HuH-7 (cell line): ENCODE data around the gene RGS6.
"Not testable (repeated sequence)": the region's sequence is repeated elsewhere in the genome, so short reads cannot be mapped to it uniquely, and the experiment has no call there.

ENCODE experiments used
- DNase-seq: peaks from one replicate; pipeline ENCODE4 v3.0.0; 2011; ENCODE audit warnings: low spot score

Gene RGS6

DNA sequence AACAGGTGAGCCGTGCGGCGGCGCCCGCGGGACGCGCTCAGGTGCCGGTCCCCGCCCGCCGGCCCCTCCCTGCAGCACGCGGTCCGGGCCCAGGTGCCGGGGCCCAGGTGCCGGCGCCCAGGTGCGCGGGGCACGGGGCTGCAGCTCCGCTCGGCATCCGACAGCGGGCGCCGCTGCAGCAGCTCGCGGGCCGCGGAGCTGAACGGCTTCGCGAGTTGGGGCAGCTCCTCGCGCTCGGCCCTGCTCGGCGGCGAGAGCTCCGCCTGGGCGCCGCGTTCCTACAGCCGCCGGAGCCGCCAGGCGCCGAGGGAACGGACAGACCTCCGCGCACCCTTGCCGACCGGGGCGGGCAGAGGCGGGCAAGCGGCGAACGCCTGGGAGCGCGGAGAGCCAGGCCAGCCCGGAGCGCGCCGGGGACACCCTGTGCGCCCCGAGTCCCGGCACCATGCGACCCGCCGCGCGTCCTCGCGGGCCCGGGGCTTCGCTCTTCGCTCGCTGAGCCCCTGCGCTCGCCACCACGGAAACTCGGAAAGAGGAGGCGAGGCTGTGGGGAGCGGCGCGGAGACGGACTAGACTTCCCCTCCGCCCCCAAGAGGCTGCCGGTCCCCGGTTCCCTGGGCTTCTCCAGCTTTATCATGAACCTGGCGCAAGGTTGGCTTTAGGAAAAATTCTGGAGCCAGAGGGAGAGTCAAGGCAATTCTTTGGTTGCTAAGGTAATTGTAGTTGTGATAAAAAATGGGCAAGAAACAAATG is at the start of gene RGS6:
RGS6 (plus strand) TSS at position 201 of the 753 bp plus-strand sequence.
- DNase-seq: no peak

GRCh38 chr14:71883094-71883493 is 49.1 kb upstream of the RGS6 start:
- no peak for DNase-seq

DNA sequence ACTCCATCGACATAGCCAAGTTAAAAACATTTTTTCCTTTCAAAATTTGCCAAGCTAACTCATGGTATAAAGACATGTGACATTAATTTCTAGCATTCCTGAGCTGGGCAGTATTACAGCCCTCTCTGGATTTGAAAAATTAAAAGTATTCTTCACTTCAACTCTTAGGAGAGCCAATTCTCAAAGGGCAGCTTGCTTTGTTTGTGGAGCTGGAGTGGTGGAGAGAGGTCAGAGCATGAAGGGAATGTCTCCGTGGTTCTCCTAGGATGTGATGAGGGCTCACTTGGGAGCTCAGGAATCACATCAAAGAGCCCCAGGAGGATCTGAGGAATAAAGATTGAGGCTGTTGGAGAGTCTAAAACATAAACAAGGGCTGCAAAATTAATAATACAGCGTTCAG is 46.9 kb upstream of the RGS6 start:
- no peak for DNase-seq

GRCh38 chr14:71887802-71888201 is 44.4 kb upstream of the RGS6 start:
- not testable (repeated sequence) for DNase-seq

DNA sequence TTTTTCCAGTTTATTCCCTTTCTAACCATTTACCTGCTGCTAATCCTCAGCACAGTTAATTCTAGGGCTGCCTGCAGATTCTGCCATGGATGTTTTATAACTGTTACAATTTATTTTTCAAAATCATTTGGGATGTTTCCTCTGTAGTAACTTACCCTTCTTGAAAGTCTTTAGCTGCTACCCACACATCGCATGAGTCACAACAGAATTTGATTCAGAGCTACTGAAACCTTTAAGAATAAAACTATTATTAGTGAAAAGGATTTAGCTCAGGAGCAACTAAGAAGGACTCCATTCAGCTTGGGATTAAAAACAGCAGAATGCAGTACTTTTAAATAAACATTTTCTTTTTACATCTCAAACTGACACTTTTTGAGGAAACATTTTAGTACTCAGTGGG is 41.7 kb upstream of the RGS6 start:
- DNase-seq: no peak

GRCh38 chr14:71891185-71891584 is 41.0 kb upstream of the RGS6 start:
- no peak for DNase-seq

- DNase-seq: no peak
Measured at GRCh38 chr14:71891970-71892369, 40.3 kb upstream of the RGS6 start.

- no peak for DNase-seq
Measured at GRCh38 chr14:71905031-71905430, 27.2 kb upstream of the RGS6 start.

DNA sequence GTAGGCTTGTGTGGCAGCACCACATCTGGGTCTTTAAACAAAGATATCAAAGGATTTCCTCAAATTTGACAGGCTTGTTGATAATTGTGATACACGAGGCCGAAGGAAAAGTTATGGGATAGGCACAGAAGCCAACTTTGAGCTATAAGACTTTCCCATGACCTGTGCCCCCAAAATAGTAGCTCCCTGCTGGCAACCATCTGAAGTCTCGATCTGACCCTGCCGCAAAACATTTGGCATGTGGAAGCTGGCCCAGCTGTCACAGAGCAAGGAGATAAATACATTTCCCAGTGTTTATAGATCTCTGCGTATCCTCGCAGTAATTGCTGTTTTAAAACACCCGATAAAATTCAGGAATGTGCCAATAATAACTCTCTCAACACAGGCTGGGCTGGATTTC is 26.4 kb upstream of the RGS6 start:
- DNase-seq: no peak

- no peak for DNase-seq
Measured at GRCh38 chr14:71907793-71908515, 24.3 kb upstream of the RGS6 start.

DNA sequence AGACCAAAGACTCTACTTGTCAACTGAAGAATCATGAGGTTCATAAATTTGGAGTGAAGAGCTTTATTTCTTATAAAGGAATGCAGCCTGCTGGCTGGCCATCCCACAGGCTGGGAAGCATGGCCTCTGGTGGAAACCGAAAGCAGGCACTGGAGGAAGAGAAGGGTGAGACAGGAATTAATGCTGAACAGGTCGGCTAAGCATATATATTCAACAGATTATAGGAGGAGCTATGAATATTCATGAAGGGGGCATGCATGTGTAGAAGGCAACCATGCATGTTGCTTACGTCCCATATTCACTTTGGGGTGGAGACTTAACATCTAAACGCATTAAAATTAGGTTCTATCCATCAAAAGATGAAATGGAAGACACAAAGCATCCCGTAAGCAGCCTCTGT is 20.6 kb upstream of the RGS6 start:
- no peak for DNase-seq

- no peak for DNase-seq
Measured at GRCh38 chr14:71913342-71913741, 18.9 kb upstream of the RGS6 start.

DNA sequence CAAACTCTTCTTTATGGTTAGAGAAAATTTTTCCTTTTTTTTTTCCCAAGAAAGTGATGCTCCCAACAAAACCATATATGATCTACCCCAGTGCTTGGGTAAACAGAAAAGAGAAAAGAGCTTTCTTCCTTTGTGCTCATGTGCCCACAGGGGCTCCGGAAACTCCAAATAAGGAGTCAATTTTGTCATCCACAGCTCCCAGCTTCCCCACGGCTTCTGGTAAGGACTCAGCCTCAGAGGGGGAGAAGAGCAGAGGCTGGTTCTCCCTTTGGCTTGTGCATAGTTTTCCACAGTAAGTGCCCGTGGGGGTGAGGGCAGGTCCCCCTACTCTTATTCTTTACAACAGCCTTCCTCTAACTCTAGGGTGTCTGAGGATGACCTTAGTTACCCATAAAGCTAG is 13.3 kb upstream of the RGS6 start:
- no peak for DNase-seq

DNA sequence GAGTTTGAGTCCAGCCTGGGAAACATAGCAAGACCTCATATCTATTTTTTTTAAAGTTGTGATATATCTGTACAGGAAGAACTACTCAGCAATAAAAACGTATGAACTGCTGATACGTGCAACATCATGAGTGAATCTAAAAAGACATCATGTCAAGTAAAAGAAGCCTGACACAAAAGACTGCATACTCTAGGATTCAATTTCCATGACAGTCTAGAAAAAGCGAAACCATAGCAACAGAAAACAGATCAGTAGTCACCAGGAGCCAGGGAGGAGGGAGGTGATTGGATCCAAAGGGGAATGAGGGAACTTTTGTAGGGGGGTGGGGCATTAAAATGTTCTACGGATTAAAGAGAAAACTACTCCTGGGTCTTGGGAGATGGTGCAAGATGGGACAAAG is 8.7 kb upstream of the RGS6 start:
- no peak for DNase-seq

DNA sequence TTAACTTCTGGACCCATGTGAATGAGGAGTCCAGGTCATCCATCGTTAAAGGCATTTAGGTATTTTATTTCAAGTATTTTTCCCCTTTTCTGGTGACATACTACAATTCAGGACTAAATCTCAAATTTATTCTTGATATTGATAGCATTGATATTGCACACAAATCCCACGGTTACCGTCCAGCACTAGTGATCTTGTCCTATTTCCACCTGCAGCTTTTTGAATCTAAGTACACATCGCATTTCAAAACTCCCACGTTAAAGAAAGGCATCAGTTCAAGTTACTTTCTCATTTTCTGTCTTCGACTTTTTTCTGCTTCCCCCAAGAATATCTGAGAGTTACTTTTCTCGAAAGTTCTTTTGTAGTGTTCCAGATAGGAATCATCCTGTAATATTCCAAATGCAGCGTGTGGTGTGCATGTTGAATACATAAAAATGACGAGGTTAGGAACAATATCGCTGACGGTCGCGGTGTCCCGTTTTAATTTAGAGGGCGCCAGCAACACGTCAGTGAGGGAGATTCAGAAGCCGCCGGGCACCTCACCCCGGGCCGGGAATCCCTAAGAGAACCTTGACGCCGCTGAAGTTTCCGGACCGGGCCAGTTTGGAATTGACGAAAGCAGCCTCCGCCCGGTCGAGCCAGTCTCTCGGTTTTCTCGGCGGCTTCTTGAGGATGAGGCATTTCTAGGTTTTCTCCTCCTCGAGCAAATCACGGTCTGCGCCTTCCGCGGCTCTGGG is 569 bp upstream of the RGS6 start:
- no peak for DNase-seq

DNA sequence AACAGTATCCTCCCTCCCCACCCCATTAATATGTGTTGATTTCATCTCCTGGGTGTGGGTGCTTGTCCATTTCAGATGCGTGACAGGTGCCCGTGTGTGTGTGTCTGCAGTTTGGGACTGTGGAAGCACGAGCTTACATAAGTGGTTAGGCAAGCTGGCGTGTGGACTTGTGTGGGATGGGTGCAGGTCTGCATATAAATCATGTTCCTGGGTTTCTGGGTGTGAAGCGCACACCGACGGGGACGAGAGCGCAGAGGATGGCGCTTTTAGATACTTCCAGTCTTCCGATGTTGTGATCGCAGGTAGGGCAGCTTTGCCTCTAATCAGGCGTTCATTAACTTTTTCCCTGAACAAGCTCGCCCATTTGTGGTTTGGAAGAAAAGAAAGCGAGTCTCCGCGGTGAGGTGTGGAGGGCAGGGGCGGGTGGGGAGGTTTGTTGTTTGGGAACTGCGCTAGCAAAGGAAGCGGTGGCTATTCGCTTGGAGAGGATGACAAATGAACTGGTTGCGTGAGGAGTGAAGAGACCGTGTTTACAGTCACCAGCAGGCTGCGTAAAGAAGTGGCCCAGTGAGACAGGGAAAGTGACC is 865 bp downstream of the RGS6 start:
- DNase-seq: no peak

GRCh38 chr14:71938273-71938672 is 6.0 kb downstream of the RGS6 start:
- not testable (repeated sequence) for DNase-seq

GRCh38 chr14:71939344-71939743 is 7.1 kb downstream of the RGS6 start:
- DNase-seq: not testable (repeated sequence)

DNA sequence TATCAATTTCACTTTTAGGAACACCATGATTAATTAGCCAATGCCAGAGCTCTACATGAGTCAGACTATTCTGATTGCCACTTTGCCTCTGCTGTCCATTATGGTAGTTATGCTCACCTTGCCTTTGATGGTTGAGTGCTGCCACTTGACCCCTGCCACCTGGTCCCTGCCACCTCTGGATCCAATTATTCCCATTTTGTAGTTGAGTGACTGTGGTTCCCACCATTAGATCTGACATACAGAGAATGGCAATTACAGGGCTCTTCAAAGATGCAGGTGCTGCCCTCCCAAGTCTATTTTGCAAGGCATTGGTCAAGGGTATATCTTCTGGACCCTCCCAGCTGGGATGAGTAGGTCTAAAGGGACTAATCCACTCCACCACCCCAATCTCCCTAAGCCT is 8.3 kb downstream of the RGS6 start:
- DNase-seq: not testable (repeated sequence)

- not testable (repeated sequence) for DNase-seq
Measured at GRCh38 chr14:71941616-71942015, 9.4 kb downstream of the RGS6 start.

GRCh38 chr14:71942904-71943694 is 10.9 kb downstream of the RGS6 start:
- DNase-seq: no peak

DNA sequence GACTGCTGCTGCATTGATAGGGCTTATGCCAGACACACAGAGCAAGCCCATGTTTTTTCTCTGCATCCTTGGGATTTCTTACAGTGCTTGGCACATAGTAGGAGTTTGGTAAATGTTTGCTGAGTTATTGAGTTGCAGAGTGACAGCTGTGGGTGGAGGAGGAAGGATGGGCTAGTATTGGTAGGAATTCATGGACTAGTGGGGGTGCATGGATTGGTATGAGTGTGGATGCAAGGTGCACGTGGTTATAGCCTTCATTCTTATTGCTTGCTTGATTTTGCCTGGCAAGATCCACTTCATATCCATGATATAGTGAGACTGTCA is 11.4 kb downstream of the RGS6 start:
- DNase-seq: no peak
